ENCODE results near the gene CHI3L2. TPM values are rescaled to one million over a fixed set of nuclear protein-coding genes. Genes with fewer than 3 reads are reported as not detected.

CHI3L2 gene
- polyA plus RNA-seq, 4 donors = 0.23 to 0.47 (median 0.32) TPM

- no peak for DNase-seq (ENCODE audit: low read depth in 4 of 4, low spot score in 3 of 4)
Measured at GRCh38 chr1:111242805-111243523, 15.5 kb downstream of the CHI3L2 start.

DNA sequence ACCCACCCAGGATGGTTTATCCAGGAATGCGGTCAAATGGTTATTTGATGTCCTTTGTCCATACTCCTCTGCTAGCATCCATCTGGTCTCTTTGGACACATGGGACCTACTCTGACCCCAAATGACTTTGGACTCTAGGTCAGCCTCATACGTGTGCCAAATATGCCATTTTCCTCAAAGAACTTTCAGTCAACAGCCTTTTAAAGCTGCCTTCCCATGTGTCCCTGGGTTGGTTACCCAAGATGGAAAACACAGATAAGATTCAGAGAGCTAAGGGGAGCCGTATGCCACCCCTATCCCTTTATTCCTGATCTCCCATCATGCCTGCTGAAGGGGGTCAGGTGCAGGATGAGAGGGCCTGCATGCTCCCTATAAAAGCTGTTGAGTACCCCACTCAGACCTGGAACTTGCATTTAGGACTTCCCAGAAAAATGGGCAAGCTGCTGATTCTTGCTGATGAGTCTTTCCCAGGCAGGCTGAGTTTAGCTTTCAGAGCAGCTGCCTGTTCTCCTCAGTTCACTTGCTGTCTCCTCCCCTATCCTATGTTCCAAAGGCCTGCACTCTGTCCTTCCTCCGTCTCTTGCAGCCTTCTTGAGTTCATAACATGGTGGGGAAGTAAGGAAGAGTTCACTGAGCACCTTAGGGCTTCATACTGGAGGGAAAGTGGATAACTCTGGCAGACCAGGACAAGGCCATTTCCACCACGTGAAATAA lies 19.8 kb downstream of the CHI3L2 start:
- no peak for DNase-seq (ENCODE audit: low read depth in 4 of 4, low spot score in 3 of 4)

DNA sequence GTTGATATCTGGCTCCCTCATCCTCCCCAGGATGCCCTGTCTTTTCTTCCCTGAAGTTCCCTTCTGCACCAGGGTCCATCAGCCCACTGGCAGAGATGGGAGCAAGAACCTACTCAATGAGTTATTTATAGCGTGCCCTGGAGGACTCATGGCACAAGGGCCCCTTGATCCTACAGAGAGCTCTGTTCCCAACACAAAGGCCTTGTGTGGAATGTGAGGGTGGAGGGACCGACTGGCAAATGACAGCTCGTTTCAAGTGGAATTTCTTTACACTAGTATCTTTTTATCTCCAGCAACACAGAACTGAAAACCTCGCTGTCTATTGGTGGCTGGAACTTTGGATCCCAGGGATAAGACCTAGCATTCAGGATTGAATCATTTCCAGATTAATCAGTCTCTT lies 22.4 kb downstream of the CHI3L2 start:
- no peak for DNase-seq (ENCODE audit: low read depth in 4 of 4, low spot score in 3 of 4)

DNA sequence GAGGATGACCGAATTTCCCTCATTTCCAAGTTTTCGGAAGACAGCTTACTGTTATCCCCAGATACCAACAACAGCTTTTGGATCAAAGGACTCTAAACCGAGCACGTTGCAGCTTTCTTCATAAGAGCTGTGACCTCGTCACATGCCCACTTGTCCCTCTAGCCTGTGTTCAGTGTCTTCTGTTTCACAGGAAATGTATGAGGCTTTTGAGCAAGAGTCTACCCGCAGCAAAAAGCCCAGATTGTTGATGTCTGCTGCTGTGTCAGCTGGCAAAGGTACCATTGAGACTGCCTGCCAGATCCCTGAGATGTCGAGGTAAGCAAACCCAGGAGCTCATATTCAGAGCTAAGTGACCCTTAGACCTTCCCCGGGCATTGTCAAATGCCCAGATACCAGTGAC lies 24.1 kb downstream of the CHI3L2 start:
- DNase-seq (ENCODE audit: low read depth in 4 of 4, low spot score in 3 of 4) = no peak

GRCh38 chr1:111252786-111253185 lies 25.3 kb downstream of the CHI3L2 start:
- no peak for DNase-seq (ENCODE audit: low read depth in 4 of 4, low spot score in 3 of 4)

- DNase-seq (ENCODE audit: low read depth in 4 of 4, low spot score in 3 of 4) = no peak
Measured at GRCh38 chr1:111253876-111254275, 26.4 kb downstream of the CHI3L2 start.

GRCh38 chr1:111256988-111257658 lies 29.6 kb downstream of the CHI3L2 start:
- DNase-seq (ENCODE audit: low read depth in 4 of 4, low spot score in 3 of 4) = no peak

DNA sequence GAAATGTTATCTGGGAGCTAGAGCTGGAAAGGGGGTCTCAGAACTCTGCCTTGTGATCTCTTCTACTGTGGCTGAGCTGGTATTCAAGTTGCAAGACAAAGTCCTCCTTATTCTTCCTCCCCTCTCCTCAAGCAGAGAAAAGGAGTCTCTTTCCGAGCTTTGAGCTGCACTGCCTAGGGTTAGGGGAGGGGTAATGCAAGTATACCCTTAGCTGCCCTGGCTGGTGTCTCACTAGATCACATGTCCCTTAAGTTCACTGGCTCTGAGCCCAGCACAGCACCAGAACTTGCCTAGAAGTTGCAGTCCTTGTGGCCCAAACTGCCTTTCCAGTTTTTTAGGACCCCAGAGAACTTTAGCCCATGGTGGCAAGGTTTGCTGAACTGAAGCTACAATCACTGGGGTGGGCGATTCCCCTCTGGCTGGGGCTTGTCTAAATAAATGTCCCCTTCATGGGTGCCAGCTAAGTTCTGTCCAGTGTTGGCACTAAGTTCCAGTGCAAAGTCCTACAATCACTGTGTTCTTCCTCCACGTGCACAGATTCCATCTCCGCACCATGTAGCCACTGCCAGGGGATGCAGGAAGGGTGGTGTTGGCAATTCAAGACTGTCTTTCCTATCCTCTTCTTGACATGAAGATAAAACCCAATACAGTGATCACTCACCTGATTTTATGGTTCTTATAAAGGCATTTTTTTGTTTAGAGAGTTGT lies 40.4 kb downstream of the CHI3L2 start:
- no peak for DNase-seq (ENCODE audit: low read depth in 4 of 4, low spot score in 3 of 4)

- DNase-seq (ENCODE audit: low read depth in 4 of 4, low spot score in 3 of 4) = no peak
Measured at GRCh38 chr1:111269825-111270406, 42.4 kb downstream of the CHI3L2 start.

DNA sequence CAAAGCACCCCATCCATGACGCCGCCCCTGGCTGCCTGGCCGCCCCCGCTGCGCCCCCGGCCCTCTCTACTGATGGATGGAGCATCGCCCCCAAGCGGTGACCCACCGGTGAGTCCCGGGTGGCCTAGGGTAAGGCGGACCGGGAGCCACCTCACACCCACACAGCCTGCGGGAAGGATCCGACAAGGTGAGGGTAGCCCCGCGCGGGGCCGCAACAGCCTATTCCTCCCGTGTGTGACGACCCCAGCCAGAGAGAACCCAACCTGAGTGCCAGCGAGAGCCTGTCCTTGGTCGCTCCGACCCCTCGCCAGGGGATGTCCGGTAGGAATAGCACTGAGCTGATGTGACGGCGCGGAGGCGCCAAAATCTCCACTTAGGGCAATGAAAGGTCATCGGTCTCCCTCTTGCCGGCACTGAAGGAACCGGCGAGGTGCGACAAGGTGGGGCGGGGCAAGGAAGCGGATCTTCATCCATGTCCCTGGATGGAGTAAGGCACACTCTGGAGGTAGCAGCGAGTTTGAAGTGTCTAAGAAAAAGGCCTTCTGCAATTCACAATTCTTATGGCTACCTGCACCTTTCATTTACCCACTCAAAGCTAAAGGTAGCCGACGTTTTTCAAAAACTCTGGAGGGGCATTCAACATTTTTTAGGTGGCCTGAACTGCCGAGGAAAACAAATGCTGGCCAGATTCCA lies 43.4 kb downstream of the CHI3L2 start:
- no peak for DNase-seq (ENCODE audit: low read depth in 4 of 4, low spot score in 3 of 4)

GRCh38 chr1:111271464-111271801 lies 43.9 kb downstream of the CHI3L2 start:
- DNase-seq (ENCODE audit: low read depth in 4 of 4, low spot score in 3 of 4) = no peak

GRCh38 chr1:111272081-111272480 lies 44.6 kb downstream of the CHI3L2 start:
- DNase-seq (ENCODE audit: low read depth in 4 of 4, low spot score in 3 of 4) = no peak

DNA sequence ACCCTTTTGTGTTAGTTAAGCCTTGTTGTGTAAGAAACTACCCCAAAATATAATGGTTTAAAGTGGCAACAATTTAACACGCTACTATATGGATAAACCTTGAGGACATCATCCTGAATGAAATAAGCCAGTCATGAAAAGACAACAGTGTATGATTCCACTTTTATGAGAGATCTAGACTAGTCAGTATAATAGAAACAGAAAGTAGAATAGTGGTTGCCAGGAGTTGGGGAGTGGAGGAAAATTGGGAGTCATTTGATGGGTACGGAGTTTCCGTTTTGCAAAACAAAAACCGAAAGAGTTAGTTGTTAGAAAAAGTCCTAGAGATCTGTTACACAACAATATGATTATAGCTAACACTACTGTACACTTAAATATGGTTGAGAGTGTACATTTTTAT lies 47.1 kb downstream of the CHI3L2 start:
- no peak for DNase-seq (ENCODE audit: low read depth in 4 of 4, low spot score in 3 of 4)

- DNase-seq (ENCODE audit: low read depth in 4 of 4, low spot score in 3 of 4) = no peak
Measured at GRCh38 chr1:111275079-111275478, 47.6 kb downstream of the CHI3L2 start.

GRCh38 chr1:111275780-111276433 lies 48.4 kb downstream of the CHI3L2 start:
- no peak for DNase-seq (ENCODE audit: low read depth in 4 of 4, low spot score in 3 of 4)

DNA sequence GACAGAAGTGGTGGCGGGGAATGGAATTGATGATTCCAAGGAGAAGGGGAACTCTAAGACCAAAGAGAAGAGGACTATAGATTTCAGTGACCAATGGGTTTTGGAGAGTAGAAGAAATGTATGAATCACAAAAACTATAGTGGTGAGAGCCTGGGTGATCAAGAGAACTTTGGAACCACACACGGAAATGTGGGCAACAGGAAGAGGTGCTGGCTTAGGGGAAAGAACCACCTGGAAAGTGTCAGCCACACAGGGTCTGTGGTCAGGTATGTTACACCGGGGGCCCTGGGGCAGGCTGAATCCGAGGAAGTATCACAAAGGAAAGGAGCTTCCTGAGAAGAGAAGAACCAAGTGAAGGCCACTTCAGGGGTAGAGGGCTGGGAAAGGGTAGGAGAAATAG lies 51.6 kb downstream of the CHI3L2 start:
- no peak for DNase-seq (ENCODE audit: low read depth in 4 of 4, low spot score in 3 of 4)

- no peak for DNase-seq (ENCODE audit: low read depth in 4 of 4, low spot score in 3 of 4)
Measured at GRCh38 chr1:111280267-111280666, 52.8 kb downstream of the CHI3L2 start.

DNA sequence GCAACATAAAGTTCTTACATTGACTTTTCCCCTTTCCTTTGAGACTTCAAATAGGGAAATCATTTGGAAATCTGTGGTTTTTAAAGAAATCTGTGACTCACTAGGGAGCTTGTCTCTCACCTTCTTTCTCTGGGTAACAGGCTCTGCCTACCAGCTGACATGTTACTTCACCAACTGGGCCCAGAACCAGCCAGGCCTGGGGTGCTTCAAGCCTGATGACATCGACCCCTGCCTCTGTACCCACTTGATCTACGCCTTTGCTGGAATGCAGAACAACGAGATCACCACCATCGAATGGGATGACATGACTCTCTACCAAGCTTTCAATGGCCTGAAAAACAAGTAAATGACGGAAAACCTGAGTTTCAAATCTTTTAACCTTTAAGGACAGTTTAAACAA lies 53.9 kb downstream of the CHI3L2 start:
- no peak for DNase-seq (ENCODE audit: low read depth in 4 of 4, low spot score in 3 of 4)

DNA sequence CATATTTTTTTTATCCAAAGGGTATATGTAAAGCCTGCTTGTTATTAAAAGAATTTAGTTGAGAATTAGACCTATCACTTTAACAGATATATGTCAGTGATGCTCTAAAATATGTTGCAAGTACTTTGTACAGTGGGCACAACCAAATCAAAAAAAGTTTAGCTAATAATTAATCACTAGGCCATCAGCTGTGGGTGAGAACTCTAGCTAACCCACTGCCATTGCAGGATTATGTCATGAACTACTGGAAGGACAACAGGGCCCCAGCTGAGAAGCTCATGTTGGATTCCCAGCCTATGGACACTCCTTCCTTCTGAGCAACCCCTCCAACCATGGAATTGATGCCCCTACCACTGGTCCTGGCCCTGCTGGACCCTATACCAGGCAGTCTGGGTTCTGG lies 56.3 kb downstream of the CHI3L2 start:
- DNase-seq (ENCODE audit: low read depth in 4 of 4, low spot score in 3 of 4) = no peak

DNA sequence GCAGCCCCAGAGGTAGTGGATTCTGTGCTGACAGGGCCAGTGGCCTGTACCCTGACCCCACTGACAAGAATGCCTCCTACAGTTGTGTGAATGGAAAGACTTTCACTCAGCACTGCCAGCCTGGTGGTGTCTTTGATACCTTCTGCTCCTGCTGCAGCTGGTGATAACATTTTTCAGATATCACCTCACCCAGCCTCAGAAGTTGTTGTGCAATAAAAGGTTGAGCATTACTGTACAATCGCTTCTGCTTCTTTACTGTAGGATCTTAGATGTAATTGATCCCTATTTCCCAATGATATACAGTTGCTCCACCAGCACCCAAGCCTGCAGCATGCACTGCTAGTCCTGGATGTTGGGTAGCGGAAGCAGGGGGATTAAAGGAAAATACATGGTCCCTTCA lies 58.4 kb downstream of the CHI3L2 start:
- DNase-seq (ENCODE audit: low read depth in 4 of 4, low spot score in 3 of 4) = no peak

Measured in right renal pelvis (tissue), 4 donors.